GM21360 (cell line): ENCODE measurements around the gene TAS2R39.
A peak's percentile ranks its signal among the peaks of the same experiment; 100 is the strongest.

Experiments
- ATAC-seq: cut with Tn5 transposase; IDR thresholded peaks from one replicate; pipeline ENCODE4 v1.9.1; 2021; ENCODE audit warnings: mild to moderate bottlenecking, moderate library complexity; ENCODE audit not compliant: unreplicated experiment

Gene TAS2R39

GRCh38 chr7:143214789-143215679 lies 31.8 kb downstream of the TAS2R39 start:
- peak; percentile 87 for ATAC-seq

- ATAC-seq: no peak
Observed at GRCh38 chr7:143216151-143216550, 32.9 kb downstream of the TAS2R39 start.

- ATAC-seq: no peak
Observed at GRCh38 chr7:143216686-143217085, 33.5 kb downstream of the TAS2R39 start.

GRCh38 chr7:143217806-143218205 lies 34.6 kb downstream of the TAS2R39 start:
- no peak for ATAC-seq

- no peak for ATAC-seq
Observed at GRCh38 chr7:143221286-143221685, 38.1 kb downstream of the TAS2R39 start.

- ATAC-seq: no peak
Observed at GRCh38 chr7:143221737-143222136, 38.5 kb downstream of the TAS2R39 start, which contains the start of gene TAS2R40. TAS2R40 (plus strand) TSS chr7:143222037; CDS start chr7:143222079, 42 bp downstream.

GRCh38 chr7:143222782-143223181 lies 39.6 kb downstream of the TAS2R39 start:
- ATAC-seq: no peak

- no peak for ATAC-seq
Observed at GRCh38 chr7:143223784-143224183, 40.6 kb downstream of the TAS2R39 start.

- ATAC-seq: no peak
Observed at GRCh38 chr7:143225047-143225446, 41.8 kb downstream of the TAS2R39 start.

- no peak for ATAC-seq
Observed at GRCh38 chr7:143227806-143228205, 44.6 kb downstream of the TAS2R39 start.

GRCh38 chr7:143229054-143229790 lies 46.0 kb downstream of the TAS2R39 start:
- ATAC-seq: no peak

- ATAC-seq: no peak
Observed at GRCh38 chr7:143230602-143231457, 47.6 kb downstream of the TAS2R39 start.
